Erythroblast (primary cell): ENCODE results near the gene KCTD17.

Source experiments
- GATA1 ChIP-seq: IDR thresholded peaks from 2 replicates; pipeline ENCODE4 v1.6.1; 2011; ENCODE audit warnings: low read depth, mild to moderate bottlenecking, control low read depth, low read length, moderate library complexity
- POLR2A ChIP-seq: IDR thresholded peaks from 2 replicates; pipeline ENCODE4 v1.6.1; 2011; ENCODE audit warnings: mild to moderate bottlenecking, low read length

GRCh38 chr22:37010976-37011375, 40.6 kb upstream of the KCTD17 start:
- TF ChIP-seq POLR2A (no peak), GATA1 (no peak)
